Activated CD8-positive, alpha-beta memory T cell treated with anti-CD3 and anti-CD28 coated beads, Interleukin-2, amount 10 ng/mL, durations not matched to agents 7 days and 5 days (primary cell): ENCODE measurements around the gene TMEM129. TPM values are rescaled to one million over a fixed set of nuclear protein-coding genes. Genes with fewer than 3 reads are reported as not detected.

ENCODE experiments used
- ATAC-seq: fragments of 150-1000 bp; cut with Tn5 transposase; one replicate; pipeline ENCODE4 v1.10.0; 2021; ENCODE audit warnings: moderate library complexity
- CTCF ChIA-PET: fragments of 350-600 bp; sonication (Branson Sonifier 250); formaldehyde crosslinking; loops from one replicate; lab custom pipeline; 2021; ENCODE audit warnings: antibody characterized with exemption; lab: Charles Lee
- DNase-seq: peaks from one replicate; pipeline ENCODE4 v3.0.0-alpha.2; 2020
- H3K27ac Mint-ChIP-seq: one replicate; pipeline ENCODE4 v1.8.0; 2021; ENCODE audit warnings: mild to moderate bottlenecking, mixed read lengths
- H3K27me3 Mint-ChIP-seq: one replicate; pipeline ENCODE4 v1.8.0; 2021; ENCODE audit warnings: mixed read lengths
- H3K36me3 Mint-ChIP-seq: one replicate; pipeline ENCODE4 v1.8.0; 2021; ENCODE audit warnings: mild to moderate bottlenecking, mixed read lengths
- H3K4me1 Mint-ChIP-seq: one replicate; pipeline ENCODE4 v1.8.0; 2021; ENCODE audit warnings: mixed read lengths
- H3K4me3 Mint-ChIP-seq: one replicate; pipeline ENCODE4 v1.8.0; 2021; ENCODE audit warnings: mild to moderate bottlenecking, moderate library complexity, mixed read lengths
- H3K9me3 Mint-ChIP-seq: one replicate; pipeline ENCODE4 v1.8.0; 2022; ENCODE audit warnings: low read depth, mixed read lengths
- total RNA-seq, 2 experiments: library from RNA; stranded (reverse); gene quantifications; one replicate each; pipeline ENCODE4 v1.2.3, GENCODE V29; 2021

The TMEM129 gene, protein sequence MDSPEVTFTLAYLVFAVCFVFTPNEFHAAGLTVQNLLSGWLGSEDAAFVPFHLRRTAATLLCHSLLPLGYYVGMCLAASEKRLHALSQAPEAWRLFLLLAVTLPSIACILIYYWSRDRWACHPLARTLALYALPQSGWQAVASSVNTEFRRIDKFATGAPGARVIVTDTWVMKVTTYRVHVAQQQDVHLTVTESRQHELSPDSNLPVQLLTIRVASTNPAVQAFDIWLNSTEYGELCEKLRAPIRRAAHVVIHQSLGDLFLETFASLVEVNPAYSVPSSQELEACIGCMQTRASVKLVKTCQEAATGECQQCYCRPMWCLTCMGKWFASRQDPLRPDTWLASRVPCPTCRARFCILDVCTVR
- 10 to 100 TPM; 22.5 to 24.7 TPM for total RNA-seq

DNA sequence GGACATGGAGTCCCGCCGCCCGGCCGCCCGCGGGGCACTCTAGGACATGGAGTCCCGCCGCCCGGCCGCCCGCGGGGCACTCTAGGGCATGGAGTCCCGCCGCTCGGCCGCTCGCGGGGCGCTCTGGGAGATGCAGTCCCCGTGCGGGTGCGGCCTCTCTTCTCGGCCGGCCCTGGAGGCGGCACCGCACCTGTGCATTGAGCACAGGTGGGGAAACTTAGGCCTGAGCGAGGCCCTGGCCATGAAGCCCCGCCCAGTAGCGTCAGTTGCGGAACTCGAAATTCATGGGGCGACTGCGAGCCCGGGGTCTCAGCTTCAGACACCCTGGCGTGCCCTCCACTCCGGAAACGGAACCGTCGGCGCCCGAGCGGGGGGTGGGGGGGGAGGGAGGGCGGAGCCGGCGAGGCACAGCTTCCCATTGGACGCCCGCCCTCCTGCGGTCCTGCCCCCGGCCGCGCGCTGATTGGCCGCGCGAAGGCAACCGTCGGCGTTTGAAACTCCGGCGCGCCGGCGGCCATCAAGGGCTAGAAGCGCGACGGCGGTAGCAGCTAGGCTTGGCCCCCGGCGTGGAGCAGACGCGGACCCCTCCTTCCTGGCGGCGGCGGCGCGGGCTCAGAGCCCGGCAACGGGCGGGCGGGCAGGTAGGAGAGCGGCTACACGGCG is at the start of gene TMEM129, which contains the start of gene TACC3:
TSS of gene TMEM129 (minus strand) at position 321 of the 663 bp plus-strand sequence. CDS start 486 bp downstream, outside the sequence.
TSS of gene TACC3 (plus strand) at position 519 of the 663 bp plus-strand sequence. CDS start 1,901 bp downstream, outside the sequence.
- CTCF ChIA-PET: interaction anchor here (0.9 to 15.1 kb wide), 5 partner anchors 9 to 25 kb away, joined by 3 to 278 read pairs (median 16); partner anchors contain the start of gene SLBP
- H3K4me1 Mint-ChIP-seq: peaks cover 52% of the 10 kb centered on the region
- peak within 1 kb of the TSS; percentile 98 for H3K27ac Mint-ChIP-seq
- DNase-seq (peak; percentile 97), ATAC-seq (peak; percentile 84)
- peak within 1 kb of the TSS; percentile 99 for H3K4me3 Mint-ChIP-seq
- no peaks in the 10 kb centered on the region for H3K9me3 Mint-ChIP-seq
- H3K36me3 Mint-ChIP-seq: peaks cover 42% of the 10 kb centered on the region
- H3K27me3 Mint-ChIP-seq: no peaks in the 10 kb centered on the region

DNA sequence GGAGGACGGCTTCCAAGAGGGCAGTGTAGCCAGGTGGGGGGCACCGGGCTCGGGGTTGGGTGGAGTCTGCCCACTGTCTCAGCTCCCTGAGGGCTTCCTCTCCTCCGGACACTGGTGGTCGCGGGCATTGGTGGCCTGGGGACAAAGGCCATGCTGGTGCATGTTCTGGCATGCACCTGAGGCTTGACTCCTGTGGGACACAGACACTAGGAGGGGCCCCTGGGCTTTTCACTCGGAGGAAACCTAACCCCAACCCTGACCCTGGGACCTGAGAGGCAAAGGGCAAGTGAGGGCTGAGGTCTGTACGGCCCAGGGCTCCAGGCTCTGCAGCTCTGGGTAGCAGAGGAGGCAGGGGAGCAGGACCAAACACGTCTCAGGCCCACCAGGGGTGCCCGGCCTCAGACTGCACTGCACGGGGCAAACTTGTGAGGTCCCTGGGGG is 49.7 kb upstream of the TMEM129 start:
- ATAC-seq (no peak), DNase-seq (no peak)
- Mint-ChIP-seq H3K4me1 (peaks cover 2% of the 10 kb centered on the region), H3K27ac (no peak overlapping the region), H3K4me3 (no peak overlapping the region), H3K36me3 (no peaks in the 10 kb centered on the region), H3K27me3 (peaks cover 8% of the 10 kb centered on the region), H3K9me3 (no peaks in the 10 kb centered on the region)
- CTCF ChIA-PET: no interaction called here

DNA sequence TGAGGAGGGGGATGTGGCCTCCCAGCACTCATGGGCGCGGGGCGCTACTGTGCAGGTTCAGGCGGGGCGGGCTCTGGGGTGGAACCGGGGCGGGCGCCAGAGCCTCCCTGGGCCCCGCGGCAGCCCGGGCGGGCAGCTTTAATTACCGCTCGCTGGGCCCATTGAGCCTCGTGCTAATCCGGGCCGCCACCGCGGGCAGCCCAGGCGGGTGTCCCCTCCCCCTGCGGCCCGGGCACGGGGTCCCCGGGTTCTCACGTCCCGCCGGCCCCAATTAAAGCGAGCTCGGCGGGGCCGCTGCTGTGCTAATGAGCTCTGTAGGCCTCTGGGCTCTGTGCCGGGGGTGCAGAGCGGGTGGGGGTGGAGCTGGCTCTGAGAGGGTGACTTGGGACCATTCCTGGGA is 49.1 kb upstream of the TMEM129 start:
- peaks cover 2% of the 10 kb centered on the region for H3K4me1 Mint-ChIP-seq
- CTCF ChIA-PET: no interaction called here
- H3K36me3 Mint-ChIP-seq: no peaks in the 10 kb centered on the region
- no peaks in the 10 kb centered on the region for H3K9me3 Mint-ChIP-seq
- no peak overlapping the region for H3K4me3 Mint-ChIP-seq
- no peak for ATAC-seq
- H3K27me3 Mint-ChIP-seq: peaks cover 11% of the 10 kb centered on the region
- no peak for DNase-seq
- no peak overlapping the region for H3K27ac Mint-ChIP-seq

DNA sequence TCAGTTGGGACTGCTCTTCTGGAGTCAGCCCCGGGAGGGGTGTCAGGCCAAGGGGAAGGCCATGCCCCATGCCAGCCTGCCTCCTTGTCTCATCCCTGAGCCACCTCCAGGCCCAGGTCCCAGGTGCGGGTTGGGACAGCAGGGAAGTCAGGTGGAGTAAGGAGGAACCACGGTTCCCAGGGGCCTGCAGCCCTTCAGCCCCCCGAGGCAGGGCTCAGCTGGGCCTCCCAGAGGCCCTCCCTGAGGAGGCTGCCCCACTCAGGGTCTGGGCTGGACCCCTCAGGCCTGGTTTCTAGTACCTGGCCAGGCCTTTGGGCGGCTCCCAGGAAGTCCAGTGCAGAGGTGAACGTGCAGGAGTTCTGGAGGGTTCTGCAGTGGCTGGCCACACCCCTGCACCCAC is 48.6 kb upstream of the TMEM129 start:
- Mint-ChIP-seq H3K27ac (no peak overlapping the region), H3K4me1 (peaks cover 2% of the 10 kb centered on the region), H3K36me3 (no peaks in the 10 kb centered on the region), H3K27me3 (peaks cover 11% of the 10 kb centered on the region), H3K9me3 (no peaks in the 10 kb centered on the region), H3K4me3 (no peak overlapping the region)
- CTCF ChIA-PET: no interaction called here
- DNase-seq (no peak), ATAC-seq (no peak)

DNA sequence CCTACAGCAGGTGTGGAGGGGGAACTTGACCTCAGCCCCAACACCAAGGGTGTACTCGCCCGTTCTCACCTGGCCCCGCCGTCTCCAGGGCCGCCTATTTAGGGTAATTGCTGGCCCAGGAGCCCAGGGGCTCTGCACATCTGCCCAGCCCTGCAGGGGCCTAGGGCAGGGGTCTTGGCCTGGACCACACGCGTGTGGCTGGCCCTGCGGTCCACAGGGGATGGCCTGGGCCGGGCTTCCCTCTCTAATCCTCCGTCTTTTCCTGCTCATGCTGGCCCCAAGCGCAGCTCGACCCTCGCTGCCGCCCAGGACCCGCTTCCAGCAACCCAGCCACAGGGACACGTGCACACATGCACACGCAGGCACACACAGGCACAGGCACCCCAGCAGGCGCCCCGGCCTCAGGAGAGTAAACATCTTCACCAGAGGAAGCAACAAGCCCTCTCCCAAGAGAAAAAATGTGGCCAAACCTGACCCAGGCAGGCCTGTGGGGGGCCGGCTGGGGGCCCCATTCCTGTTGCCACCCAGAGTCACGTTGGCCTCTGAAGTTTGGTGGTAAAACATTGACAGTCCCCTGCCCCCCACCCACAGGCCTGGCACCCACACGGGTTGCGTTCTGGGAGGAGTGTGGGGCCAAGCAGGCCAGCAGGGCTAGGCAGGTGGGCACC is 47.4 kb upstream of the TMEM129 start:
- CTCF ChIA-PET: interaction anchor here (1.1 to 1.2 kb wide), 2 partner anchors 16 to 20 kb away, joined by 4 read pairs; no protein-coding TSS in a partner anchor
- H3K36me3 Mint-ChIP-seq: no peaks in the 10 kb centered on the region
- H3K27ac Mint-ChIP-seq: no peak overlapping the region
- peaks cover 18% of the 10 kb centered on the region for H3K27me3 Mint-ChIP-seq
- H3K4me1 Mint-ChIP-seq: peaks cover 2% of the 10 kb centered on the region
- DNase-seq (no peak), ATAC-seq (no peak)
- no peak overlapping the region for H3K4me3 Mint-ChIP-seq
- no peaks in the 10 kb centered on the region for H3K9me3 Mint-ChIP-seq

DNA sequence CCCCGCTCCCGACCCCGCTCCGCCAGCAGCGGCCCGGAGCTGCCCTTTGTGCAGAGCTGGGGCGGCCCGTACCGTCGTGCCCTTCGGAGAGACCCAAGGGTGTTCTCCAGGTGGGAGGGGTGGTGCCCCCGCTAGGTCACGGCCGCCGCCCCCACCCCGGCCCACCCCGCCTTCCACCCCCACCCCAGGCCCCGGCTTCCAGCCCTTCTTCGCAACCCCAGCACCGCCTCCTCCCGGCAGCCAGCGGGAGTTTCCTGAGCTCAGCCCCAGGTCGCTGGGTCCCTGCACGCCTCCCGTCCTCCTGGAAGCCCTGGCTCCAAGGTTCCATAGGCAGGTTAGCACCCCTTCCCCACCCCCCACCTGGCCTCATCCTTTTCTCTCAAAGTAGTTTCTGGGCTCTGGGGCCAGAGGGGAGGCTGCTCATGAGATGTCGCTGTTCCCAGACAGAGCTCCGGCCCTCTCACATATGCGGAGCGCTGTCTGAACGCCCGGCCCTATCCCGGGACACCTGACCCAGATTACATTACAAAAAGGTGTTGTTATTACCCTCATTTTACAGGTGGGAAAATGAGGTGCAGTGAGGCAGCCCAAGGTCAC is 46.7 kb upstream of the TMEM129 start:
- DNase-seq (no peak), ATAC-seq (no peak)
- no peaks in the 10 kb centered on the region for H3K9me3 Mint-ChIP-seq
- no peak overlapping the region for H3K4me3 Mint-ChIP-seq
- H3K27ac Mint-ChIP-seq: no peak overlapping the region
- H3K27me3 Mint-ChIP-seq: peaks cover 18% of the 10 kb centered on the region
- CTCF ChIA-PET: interaction anchor here (1.1 to 1.2 kb wide), 2 partner anchors 16 to 19 kb away, joined by 4 read pairs; no protein-coding TSS in a partner anchor
- no peaks in the 10 kb centered on the region for H3K36me3 Mint-ChIP-seq
- H3K4me1 Mint-ChIP-seq: peaks cover 2% of the 10 kb centered on the region

DNA sequence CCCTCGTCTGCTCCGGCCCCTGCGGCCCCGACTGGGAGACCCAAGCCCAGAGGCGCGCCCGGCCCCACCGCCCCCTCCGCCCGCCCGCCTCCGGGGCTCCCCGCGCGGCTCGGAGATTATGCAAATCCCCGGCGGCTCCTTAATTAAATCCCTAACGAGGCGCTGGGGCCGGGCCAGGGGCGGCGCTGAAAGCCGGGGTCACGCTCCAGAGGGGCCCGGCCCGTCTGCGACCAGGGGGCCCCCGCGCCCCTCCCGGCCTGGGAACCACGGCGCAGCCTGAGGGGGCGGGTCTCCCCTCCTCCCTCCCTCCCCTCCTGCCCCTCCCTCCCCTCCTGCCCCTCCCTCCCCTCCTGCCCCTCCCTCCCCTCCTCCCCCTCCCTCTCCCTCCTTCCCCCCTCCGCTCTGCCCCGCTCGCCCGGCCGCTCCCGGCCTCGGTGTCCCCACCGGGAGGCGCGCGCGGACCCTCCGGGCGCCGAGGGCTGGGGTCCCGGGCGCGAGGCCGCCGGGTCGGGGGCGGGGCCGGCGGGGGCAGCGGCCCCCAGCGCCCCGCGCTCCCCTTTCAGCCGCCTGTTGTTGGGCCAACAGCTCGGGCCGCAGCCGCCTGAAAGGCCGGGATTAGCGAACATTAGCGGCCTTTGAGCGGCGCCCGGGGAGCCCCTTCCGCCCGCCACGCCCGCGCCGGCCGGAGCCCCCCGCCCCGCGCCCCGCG is 46.1 kb upstream of the TMEM129 start:
- no peaks in the 10 kb centered on the region for H3K36me3 Mint-ChIP-seq
- no peak for ATAC-seq
- peaks cover 21% of the 10 kb centered on the region for H3K27me3 Mint-ChIP-seq
- no peak overlapping the region for H3K4me3 Mint-ChIP-seq
- H3K27ac Mint-ChIP-seq: no peak overlapping the region
- CTCF ChIA-PET: interaction anchor here (1.1 to 1.2 kb wide), 2 partner anchors 15 to 19 kb away, joined by 4 read pairs; no protein-coding TSS in a partner anchor
- no peak for DNase-seq
- peaks cover 2% of the 10 kb centered on the region for H3K4me1 Mint-ChIP-seq
- H3K9me3 Mint-ChIP-seq: no peaks in the 10 kb centered on the region

DNA sequence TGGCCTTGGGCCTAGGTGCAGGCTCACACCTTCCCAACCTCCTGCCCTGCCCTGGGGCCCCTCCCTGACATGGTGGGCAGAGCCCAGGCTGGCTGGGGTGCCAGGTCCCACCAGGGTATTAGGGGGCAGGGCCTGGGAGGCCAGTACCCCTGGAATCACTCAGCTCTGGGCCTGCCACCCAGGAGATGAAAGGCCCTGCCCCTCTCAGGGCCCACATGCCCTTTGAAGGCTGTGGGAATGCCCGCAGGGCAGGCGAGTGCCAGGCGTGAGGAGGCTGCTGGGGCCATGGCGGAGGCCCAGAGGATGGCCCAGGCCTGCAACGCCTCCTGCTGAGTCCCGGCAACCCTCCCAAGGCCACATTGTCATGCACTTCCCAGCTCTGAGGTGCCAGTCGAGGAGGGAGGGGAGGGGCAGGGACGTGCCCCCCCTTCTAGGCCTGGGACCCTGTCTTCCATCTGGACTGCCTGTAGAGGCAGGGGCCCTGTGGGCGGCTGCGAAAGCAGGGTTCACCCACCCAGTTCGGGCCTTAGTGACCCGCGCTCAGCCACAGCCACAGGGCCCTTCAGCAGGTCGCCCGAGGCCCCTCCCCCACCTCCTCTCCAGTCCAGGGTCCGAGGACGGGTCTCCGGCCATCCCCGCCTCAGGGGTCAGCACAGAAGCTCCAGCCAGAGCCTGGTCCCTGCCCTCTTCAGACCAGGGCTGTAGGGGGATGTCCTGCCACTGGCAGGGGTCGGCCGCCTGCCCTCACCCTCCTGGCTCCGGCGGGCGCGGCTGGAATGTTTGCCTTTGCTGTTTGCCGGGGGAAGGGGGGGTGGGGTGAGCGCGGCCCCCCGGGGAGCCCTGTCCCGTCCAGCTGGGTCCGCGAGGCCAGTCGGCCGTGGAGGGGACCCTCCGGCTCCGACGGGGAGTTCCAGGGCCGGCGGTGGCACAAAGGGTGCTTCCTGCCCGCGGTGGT is 45.3 kb upstream of the TMEM129 start:
- Mint-ChIP-seq H3K27ac (no peak overlapping the region), H3K27me3 (peaks cover 21% of the 10 kb centered on the region), H3K4me1 (no peaks in the 10 kb centered on the region), H3K36me3 (no peaks in the 10 kb centered on the region), H3K9me3 (no peaks in the 10 kb centered on the region), H3K4me3 (no peak overlapping the region)
- DNase-seq (no peak), ATAC-seq (no peak)
- CTCF ChIA-PET: interaction anchor here (1.2 kb wide), 1 partner anchor 18 kb away, joined by 3 read pairs; no protein-coding TSS in a partner anchor

DNA sequence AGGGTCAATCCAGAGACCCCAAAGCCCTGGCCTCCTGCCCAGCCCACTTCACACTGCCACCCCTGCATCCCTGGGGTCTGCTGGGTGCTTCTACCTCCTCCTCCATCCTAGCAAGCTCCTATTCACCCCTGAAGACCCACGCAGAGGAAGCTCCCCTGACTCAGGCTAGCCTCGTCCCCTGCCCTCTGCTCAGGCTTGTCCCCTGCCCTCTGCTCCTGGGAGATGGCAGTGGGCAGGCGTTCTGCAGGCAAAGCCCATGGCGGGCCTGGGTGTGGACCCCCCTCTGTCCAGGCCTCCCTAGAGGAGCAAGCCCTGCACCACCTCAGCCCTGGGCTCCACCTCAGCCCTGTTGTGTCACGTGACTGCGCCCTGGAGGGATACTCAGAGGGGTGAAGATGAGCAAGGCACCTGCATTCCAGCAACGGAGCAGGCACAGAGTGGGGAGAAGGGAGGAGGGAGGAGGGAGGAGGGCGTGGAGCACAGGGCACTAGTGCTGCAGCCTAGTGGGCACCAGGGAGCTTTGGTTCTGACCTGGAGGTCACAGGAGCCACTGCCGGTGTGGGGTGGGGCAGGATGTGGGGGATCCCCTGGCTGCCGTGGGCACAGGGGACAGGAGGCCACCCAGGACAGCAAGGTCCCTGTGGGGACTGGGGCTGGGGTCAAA is 44.4 kb upstream of the TMEM129 start:
- H3K4me1 Mint-ChIP-seq: no peaks in the 10 kb centered on the region
- CTCF ChIA-PET: interaction anchor here (1.0 to 1.2 kb wide), 2 partner anchors 18 to 19 kb away, joined by 3 read pairs; no protein-coding TSS in a partner anchor
- no peaks in the 10 kb centered on the region for H3K36me3 Mint-ChIP-seq
- no peaks in the 10 kb centered on the region for H3K9me3 Mint-ChIP-seq
- H3K27me3 Mint-ChIP-seq: peaks cover 21% of the 10 kb centered on the region
- H3K4me3 Mint-ChIP-seq: no peak overlapping the region
- ATAC-seq (no peak), DNase-seq (no peak)
- H3K27ac Mint-ChIP-seq: no peak overlapping the region

DNA sequence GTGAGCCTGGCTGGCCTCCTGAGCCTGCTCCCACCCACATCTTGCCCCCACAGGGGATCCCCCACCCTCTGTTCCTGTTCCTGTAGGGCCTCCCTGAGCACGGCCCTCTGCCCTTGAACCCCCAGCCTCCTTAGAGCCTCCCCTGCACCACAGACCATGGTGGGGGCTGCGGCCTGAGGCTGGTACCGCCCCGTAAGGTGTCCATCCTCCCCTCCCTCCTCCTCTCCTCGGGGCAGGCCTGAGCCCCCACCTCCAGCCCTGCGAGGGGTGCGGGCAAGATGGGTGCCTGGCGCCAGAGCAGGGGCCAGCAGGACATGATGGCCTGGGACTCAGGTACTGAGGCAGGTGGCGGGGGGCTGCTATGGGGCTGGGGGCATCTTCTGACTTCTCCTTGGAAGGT is 43.5 kb upstream of the TMEM129 start:
- ATAC-seq: no peak

DNA sequence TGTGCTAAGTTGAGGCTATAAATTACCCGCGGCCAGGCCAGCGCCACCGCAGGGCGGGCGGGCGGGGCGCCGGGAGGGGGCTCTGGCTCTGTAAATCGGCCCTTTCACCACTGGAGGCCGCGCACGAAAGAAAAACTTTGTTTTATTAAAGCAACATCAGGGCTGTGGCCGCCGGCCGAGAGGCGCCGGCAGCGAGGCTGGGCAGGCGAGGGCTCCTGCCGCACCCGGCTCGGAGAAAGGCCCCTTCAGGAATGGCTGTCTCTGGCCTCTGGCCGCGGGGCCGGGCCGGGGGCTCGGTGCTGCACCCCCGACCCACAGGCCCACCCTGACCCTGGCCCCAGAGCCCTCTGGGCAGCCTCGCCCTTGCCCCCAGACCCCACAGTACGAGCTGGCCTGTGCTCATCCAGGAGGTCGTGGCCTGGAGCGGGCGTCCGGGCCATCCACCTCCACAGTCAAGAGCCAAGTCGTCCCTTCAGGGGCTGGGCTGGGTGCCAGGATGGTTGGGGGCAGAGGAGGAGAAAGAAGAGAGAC is 42.5 kb upstream of the TMEM129 start:
- no peaks in the 10 kb centered on the region for H3K36me3 Mint-ChIP-seq
- DNase-seq (no peak), ATAC-seq (no peak)
- H3K27ac Mint-ChIP-seq: no peak overlapping the region
- CTCF ChIA-PET: no interaction called here
- no peak overlapping the region for H3K4me3 Mint-ChIP-seq
- H3K27me3 Mint-ChIP-seq: peaks cover 19% of the 10 kb centered on the region
- no peaks in the 10 kb centered on the region for H3K9me3 Mint-ChIP-seq
- no peaks in the 10 kb centered on the region for H3K4me1 Mint-ChIP-seq

More for the DNA sequence above, 43.5 kb upstream of the TMEM129 start:
- no peak for DNase-seq
- CTCF ChIA-PET: interaction anchor here (1.0 kb wide), 1 partner anchor 18 kb away, joined by 3 read pairs; no protein-coding TSS in a partner anchor
- Mint-ChIP-seq H3K36me3 (no peaks in the 10 kb centered on the region), H3K27ac (no peak overlapping the region), H3K4me3 (no peak overlapping the region), H3K9me3 (no peaks in the 10 kb centered on the region), H3K4me1 (no peaks in the 10 kb centered on the region), H3K27me3 (peaks cover 21% of the 10 kb centered on the region)
